ENCODE results near the gene PCDHA1. TPM values are rescaled to one million over a fixed set of nuclear protein-coding genes. Genes with fewer than 3 reads are reported as not detected.

PCDHA1 gene
- total and polyA plus RNA-seq, 2 experiments from 2014 or later, result 0.81 to 1.6 TPM

DNA sequence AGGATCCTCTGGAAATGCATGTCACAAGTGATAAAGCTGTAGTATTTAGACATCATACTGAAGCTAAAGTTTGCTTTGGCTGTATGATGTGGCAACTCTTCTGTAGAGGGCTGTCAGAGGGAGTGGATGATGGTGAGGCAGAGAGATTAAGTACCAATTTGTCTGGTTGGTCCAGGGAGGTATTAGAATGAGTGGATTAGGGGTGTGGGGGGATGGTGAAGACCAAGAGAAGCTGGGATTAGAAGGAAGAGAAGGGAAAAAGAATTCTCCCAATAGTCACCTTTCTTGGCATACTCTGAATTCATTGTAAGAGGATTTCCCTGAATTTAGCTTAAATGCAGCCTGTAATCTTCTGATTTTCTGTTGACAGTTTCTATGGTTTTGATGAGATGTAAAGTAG lies 183.9 kb downstream of the PCDHA1 start (continued):
- TF ChIP-seq, protein P1, sequence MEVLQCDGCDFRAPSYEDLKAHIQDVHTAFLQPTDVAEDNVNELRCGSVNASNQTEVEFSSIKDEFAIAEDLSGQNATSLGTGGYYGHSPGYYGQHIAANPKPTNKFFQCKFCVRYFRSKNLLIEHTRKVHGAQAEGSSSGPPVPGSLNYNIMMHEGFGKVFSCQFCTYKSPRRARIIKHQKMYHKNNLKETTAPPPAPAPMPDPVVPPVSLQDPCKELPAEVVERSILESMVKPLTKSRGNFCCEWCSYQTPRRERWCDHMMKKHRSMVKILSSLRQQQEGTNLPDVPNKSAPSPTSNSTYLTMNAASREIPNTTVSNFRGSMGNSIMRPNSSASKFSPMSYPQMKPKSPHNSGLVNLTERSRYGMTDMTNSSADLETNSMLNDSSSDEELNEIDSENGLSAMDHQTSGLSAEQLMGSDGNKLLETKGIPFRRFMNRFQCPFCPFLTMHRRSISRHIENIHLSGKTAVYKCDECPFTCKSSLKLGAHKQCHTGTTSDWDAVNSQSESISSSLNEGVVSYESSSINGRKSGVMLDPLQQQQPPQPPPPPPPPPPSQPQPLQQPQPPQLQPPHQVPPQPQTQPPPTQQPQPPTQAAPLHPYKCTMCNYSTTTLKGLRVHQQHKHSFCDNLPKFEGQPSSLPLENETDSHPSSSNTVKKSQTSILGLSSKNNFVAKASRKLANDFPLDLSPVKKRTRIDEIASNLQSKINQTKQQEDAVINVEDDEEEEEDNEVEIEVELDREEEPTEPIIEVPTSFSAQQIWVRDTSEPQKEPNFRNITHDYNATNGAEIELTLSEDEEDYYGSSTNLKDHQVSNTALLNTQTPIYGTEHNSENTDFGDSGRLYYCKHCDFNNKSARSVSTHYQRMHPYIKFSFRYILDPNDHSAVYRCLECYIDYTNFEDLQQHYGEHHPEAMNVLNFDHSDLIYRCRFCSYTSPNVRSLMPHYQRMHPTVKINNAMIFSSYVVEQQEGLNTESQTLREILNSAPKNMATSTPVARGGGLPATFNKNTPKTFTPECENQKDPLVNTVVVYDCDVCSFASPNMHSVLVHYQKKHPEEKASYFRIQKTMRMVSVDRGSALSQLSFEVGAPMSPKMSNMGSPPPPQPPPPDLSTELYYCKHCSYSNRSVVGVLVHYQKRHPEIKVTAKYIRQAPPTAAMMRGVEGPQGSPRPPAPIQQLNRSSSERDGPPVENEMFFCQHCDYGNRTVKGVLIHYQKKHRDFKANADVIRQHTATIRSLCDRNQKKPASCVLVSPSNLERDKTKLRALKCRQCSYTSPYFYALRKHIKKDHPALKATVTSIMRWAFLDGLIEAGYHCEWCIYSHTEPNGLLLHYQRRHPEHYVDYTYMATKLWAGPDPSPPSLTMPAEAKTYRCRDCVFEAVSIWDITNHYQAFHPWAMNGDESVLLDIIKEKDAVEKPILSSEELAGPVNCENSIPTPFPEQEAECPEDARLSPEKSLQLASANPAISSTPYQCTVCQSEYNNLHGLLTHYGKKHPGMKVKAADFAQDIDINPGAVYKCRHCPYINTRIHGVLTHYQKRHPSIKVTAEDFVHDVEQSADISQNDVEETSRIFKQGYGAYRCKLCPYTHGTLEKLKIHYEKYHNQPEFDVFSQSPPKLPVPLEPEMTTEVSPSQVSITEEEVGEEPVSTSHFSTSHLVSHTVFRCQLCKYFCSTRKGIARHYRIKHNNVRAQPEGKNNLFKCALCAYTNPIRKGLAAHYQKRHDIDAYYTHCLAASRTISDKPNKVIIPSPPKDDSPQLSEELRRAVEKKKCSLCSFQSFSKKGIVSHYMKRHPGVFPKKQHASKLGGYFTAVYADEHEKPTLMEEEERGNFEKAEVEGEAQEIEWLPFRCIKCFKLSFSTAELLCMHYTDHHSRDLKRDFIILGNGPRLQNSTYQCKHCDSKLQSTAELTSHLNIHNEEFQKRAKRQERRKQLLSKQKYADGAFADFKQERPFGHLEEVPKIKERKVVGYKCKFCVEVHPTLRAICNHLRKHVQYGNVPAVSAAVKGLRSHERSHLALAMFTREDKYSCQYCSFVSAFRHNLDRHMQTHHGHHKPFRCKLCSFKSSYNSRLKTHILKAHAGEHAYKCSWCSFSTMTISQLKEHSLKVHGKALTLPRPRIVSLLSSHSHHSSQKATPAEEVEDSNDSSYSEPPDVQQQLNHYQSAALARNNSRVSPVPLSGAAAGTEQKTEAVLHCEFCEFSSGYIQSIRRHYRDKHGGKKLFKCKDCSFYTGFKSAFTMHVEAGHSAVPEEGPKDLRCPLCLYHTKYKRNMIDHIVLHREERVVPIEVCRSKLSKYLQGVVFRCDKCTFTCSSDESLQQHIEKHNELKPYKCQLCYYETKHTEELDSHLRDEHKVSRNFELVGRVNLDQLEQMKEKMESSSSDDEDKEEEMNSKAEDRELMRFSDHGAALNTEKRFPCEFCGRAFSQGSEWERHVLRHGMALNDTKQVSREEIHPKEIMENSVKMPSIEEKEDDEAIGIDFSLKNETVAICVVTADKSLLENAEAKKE (CRISPR knock-in tag; IDR thresholded peaks at IDR 0.05), result no peak
- TF ChIP-seq ZNF331 (CRISPR knock-in tag; IDR thresholded peaks at IDR 0.05; ENCODE audit: low read depth) (no peak), STAT1 (IDR thresholded peaks at IDR 0.05; ENCODE audit: unreplicated experiment) (no peak)

DNA sequence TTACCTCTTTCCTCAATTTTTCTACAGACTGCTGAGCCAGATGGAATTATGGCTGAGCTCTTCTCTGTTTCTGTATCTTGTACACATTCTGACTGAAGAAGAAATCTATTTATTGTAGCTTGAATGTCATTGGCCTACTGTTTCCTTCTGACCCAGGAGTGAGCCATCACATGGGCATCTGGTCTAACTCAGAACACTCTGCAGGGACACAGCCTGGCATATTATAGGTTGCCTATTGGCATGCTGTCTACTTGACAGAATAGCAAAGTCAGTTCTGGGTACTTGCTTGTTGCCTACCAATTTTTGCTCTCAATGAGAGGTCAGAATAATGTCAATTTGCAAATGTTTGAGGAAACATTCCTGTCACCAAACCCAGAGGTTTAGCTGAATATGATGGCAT lies 187.6 kb downstream of the PCDHA1 start:
- no peaks in the 10 kb centered on the region for H3F3A ChIP-seq (replicated peaks; ENCODE audit: low read depth)
- peaks cover 16% of the 10 kb centered on the region for H3K4me1 ChIP-seq (ENCODE audit: insufficient read depth)
- no peak overlapping the region for H2AFZ ChIP-seq
- Mint-ChIP-seq H3K4me1 (peaks cover 39% of the 10 kb centered on the region), H3K36me3 (ENCODE audit: low read depth) (no peaks in the 10 kb centered on the region), H3K4me3 (no peak overlapping the region), H3K9me3 (no peaks in the 10 kb centered on the region), H3K27me3 (ENCODE audit: insufficient read depth, low read depth, poor library complexity) (no peaks in the 10 kb centered on the region), H3K27ac (no peak overlapping the region)
- no peaks in the 10 kb centered on the region; the same call in 1 of the 2 replicates for H4K20me1 ChIP-seq (replicated peaks; ENCODE audit: insufficient read depth)
- H3K4me2 ChIP-seq, result no peak overlapping the region
- no peaks in the 10 kb centered on the region for H3K36me3 ChIP-seq (ENCODE audit: insufficient read depth)
- 0 out of 2 replicates have a peak, but pooled peaks cover 15% of the 10 kb centered on the region for H3K79me2 ChIP-seq (replicated peaks; ENCODE audit: insufficient read depth)
- no peak for TF ChIP-seq EZH2 (IDR thresholded peaks at IDR 0.05; ENCODE audit: low read depth, unreplicated experiment)
- no peak for TF ChIP-seq CREB1 (CRISPR knock-in tag; IDR thresholded peaks at IDR 0.05; ENCODE audit: low read depth)
- TF ChIP-seq NANOG (IDR thresholded peaks at IDR 0.05; ENCODE audit: borderline replicate concordance), result no peak
- no peak overlapping the region for H3K27ac ChIP-seq (ENCODE audit: low read depth)
- no peak for ATAC-seq
- no peak overlapping the region for H3K4me3 ChIP-seq
- DNase-seq (ENCODE audit: low spot score), result no peak
- no peaks in the 10 kb centered on the region for H3K9me2 ChIP-seq (ENCODE audit: insufficient read depth)
- H3K27me3 ChIP-seq (ENCODE audit: insufficient read depth), result peaks cover 4% of the 10 kb centered on the region
